MM.1S (cell line): ENCODE data around the gene SLC9A3.

Source experiments
- DNase-seq: peaks from one replicate; pipeline ENCODE4 v3.0.0-alpha.2; 2015
- H2AFZ ChIP-seq: fragments of 300-600 bp; sonication (generic); 2 replicates; pipeline ENCODE4 v1.6.0; 2016; ENCODE audit warnings: antibody characterized with exemption, low read length
- H3F3A ChIP-seq: fragments of 300-600 bp; sonication (generic); 2 replicates; pipeline ENCODE4 v1.6.1; 2016; ENCODE audit warnings: mild to moderate bottlenecking, antibody characterized with exemption, low read length, moderate library complexity, mixed read lengths; ENCODE audit not compliant: insufficient read depth
- H3K27ac ChIP-seq: fragments of 300-600 bp; sonication (generic); 2 replicates; pipeline ENCODE4 v1.5.1; 2016; ENCODE audit warnings: mild to moderate bottlenecking, low read length
- H3K27me3 ChIP-seq: fragments of 300-600 bp; sonication (generic); replicated peaks from 2 replicates; pipeline ENCODE4 v1.6.0; 2016; ENCODE audit warnings: low read length; ENCODE audit not compliant: insufficient read depth
- H3K36me3 ChIP-seq: fragments of 300-600 bp; sonication (generic); replicated peaks from 2 replicates; pipeline ENCODE4 v1.6.1; 2016; ENCODE audit warnings: mild to moderate bottlenecking, low read length, mixed read lengths; ENCODE audit not compliant: insufficient read depth
- H3K4me1 ChIP-seq: fragments of 300-600 bp; sonication (generic); 2 replicates; pipeline ENCODE4 v1.6.1; 2016; ENCODE audit warnings: low read length, mixed read lengths
- H3K4me2 ChIP-seq: fragments of 300-600 bp; sonication (generic); 2 replicates; pipeline ENCODE4 v1.6.0; 2016; ENCODE audit warnings: low read depth, low read length
- H3K4me3 ChIP-seq: fragments of 300-600 bp; sonication (generic); 2 replicates; pipeline ENCODE4 v1.5.1; 2016; ENCODE audit warnings: low read length, mixed read lengths
- H3K79me2 ChIP-seq: fragments of 300-600 bp; sonication (generic); 2 replicates; pipeline ENCODE4 v1.6.1; 2016; ENCODE audit warnings: mixed run types, low read length, mixed read lengths
- H3K9ac ChIP-seq: fragments of 300-600 bp; sonication (generic); 2 replicates; pipeline ENCODE4 v1.6.1; 2016; ENCODE audit warnings: low read length, mixed read lengths
- H3K9me2 ChIP-seq: fragments of 300-600 bp; sonication (generic); replicated peaks from 2 replicates; pipeline ENCODE4 v1.6.1; 2016; ENCODE audit warnings: mild to moderate bottlenecking, low read length, mixed read lengths; ENCODE audit not compliant: insufficient read depth
- H3K9me3 ChIP-seq: fragments of 300-600 bp; sonication (generic); replicated peaks from 2 replicates; pipeline ENCODE4 v1.6.1; 2016; ENCODE audit warnings: mild to moderate bottlenecking, low read length, mixed read lengths; ENCODE audit not compliant: insufficient read depth
- H4K20me1 ChIP-seq: fragments of 300-600 bp; sonication (generic); 2 replicates; pipeline ENCODE4 v1.6.1; 2016; ENCODE audit warnings: mild to moderate bottlenecking, low read length, moderate library complexity, mixed read lengths; ENCODE audit not compliant: insufficient read depth
- EZH2 ChIP-seq: fragments of 300-600 bp; sonication (generic); optimal IDR thresholded peaks from 2 replicates; pipeline ENCODE3; 2017; ENCODE audit warnings: low read depth, mild to moderate bottlenecking, antibody characterized with exemption, low read length, mixed read lengths
- EZH2phosphoT487 ChIP-seq: fragments of 300-600 bp; sonication (generic); IDR thresholded peaks from 2 replicates; pipeline ENCODE4 v1.6.1; 2018; ENCODE audit warnings: antibody characterized with exemption, low read length
- TF ChIP-seq, protein P1 (sequence below): fragments of 300-600 bp; sonication (generic); IDR thresholded peaks from 2 replicates; pipeline ENCODE4 v1.5.1; 2016; ENCODE audit warnings: antibody characterized with exemption, low read length, mixed read lengths

The SLC9A3 gene

DNA sequence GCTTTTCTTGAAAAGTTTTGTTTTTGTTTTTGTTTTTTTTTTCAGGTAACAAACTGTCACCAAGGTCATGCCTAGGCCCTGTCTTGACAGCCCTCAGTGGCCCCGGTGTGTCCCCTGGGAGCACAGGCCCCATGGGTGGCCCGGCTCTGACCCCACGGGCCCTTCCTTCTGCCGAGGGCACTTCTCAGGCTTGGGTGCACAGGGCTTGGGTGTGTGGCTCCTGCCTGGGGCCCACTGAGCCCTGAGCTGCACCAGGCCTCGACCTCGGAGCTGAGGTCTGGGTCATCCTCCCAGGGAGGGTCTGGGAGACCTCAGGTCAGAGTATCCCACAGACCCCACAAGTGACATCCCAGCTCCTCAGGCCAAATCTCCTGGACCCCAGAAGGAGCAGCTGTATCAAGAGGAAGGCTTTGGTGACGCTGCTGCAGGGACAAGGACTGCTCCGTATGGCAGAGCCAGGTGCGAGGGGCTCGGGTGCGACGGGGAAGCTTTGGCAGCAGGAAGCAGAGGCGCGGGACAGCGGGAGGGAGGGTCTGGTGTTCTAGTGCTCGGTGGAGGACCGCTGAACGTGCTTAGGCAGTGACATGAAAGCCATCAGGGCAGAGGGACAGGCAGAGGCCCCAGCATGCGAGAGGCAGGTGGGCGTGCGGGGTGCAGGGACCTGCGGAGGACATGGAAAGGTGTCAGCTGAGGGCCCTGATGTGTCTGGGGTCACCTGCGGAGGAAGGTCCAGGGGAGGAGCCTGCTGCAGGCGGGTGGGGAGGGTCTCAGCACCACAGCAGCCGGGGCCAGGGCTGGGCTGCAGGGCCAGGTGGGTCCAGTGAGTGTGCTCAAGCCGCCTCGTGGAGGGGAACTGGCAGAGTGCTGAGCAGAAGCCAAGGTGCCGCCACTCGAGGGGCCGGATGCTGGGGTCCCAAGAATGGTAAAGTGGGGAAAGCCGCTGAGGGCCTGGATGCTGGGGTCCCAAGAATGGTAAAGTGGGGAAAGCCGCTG lies 18.4 kb upstream of the SLC9A3 start:
- Histone ChIP-seq H3K4me1 (peaks cover 12% of the 10 kb centered on the region), H3K4me3 (no peak overlapping the region), H3K9ac (no peak overlapping the region), H3K9me2 (no peaks in the 10 kb centered on the region), H3K9me3 (no peaks in the 10 kb centered on the region), H3K79me2 (no peaks in the 10 kb centered on the region), H3F3A (no peaks in the 10 kb centered on the region), H2AFZ (no peak overlapping the region), H3K27ac (no peak overlapping the region), H4K20me1 (no peaks in the 10 kb centered on the region), H3K4me2 (no peak overlapping the region), H3K36me3 (no peaks in the 10 kb centered on the region), H3K27me3 (peaks cover 32% of the 10 kb centered on the region)
- no peak for DNase-seq
- TF ChIP-seq EZH2 (no peak), EZH2phosphoT487 (no peak)
- TF ChIP-seq, protein P1, sequence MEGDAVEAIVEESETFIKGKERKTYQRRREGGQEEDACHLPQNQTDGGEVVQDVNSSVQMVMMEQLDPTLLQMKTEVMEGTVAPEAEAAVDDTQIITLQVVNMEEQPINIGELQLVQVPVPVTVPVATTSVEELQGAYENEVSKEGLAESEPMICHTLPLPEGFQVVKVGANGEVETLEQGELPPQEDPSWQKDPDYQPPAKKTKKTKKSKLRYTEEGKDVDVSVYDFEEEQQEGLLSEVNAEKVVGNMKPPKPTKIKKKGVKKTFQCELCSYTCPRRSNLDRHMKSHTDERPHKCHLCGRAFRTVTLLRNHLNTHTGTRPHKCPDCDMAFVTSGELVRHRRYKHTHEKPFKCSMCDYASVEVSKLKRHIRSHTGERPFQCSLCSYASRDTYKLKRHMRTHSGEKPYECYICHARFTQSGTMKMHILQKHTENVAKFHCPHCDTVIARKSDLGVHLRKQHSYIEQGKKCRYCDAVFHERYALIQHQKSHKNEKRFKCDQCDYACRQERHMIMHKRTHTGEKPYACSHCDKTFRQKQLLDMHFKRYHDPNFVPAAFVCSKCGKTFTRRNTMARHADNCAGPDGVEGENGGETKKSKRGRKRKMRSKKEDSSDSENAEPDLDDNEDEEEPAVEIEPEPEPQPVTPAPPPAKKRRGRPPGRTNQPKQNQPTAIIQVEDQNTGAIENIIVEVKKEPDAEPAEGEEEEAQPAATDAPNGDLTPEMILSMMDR, result no peak

DNA sequence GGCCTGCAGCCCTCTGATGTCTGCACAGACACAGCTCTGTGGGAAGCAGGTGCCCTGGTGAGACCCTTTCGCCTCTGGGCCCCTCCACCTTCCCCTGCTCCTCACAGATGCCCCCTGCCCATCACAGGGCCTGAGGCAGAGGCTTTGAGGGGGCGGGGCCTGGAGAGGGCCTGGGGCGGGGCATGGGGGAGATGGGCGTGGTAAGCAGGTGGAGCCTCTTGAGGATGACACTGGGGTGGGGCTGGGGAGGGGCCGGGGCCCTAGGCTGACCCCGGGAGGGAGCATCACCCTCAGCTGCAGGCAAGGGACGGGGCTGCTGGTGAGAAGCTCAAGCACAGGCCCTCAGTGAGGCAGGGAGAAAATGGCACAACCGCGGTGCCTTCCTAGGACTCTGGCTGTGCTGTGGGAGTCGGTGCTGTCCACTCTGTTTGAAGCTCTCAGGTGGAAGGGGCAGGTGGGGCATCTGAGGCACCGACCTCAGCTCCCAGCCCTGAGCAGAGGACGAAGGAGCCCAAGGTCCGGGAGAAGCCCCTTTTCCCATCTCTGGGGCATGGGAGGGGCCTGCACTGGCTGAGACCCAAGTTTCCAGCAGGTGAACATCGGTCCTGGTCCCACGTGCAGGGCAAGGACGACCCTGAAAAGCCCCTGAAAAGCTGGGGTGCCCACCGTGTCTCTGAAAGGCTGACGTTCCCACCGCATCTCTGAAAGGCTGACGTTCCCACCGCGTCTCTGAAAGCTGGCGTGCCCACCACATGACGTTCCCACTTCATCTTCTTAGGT lies 17.5 kb upstream of the SLC9A3 start:
- Histone ChIP-seq H3K4me3 (no peak overlapping the region), H3K79me2 (no peaks in the 10 kb centered on the region), H3K9me2 (no peaks in the 10 kb centered on the region), H3K9me3 (no peaks in the 10 kb centered on the region), H3K27ac (no peak overlapping the region), H2AFZ (no peak overlapping the region), H3F3A (no peaks in the 10 kb centered on the region), H4K20me1 (no peaks in the 10 kb centered on the region), H3K36me3 (no peaks in the 10 kb centered on the region), H3K9ac (no peak overlapping the region), H3K27me3 (peaks cover 32% of the 10 kb centered on the region), H3K4me1 (peaks cover 12% of the 10 kb centered on the region), H3K4me2 (no peak overlapping the region)
- DNase-seq, result no peak
- TF ChIP-seq EZH2phosphoT487 (no peak), EZH2 (no peak)
- TF ChIP-seq, protein P1, result no peak

DNA sequence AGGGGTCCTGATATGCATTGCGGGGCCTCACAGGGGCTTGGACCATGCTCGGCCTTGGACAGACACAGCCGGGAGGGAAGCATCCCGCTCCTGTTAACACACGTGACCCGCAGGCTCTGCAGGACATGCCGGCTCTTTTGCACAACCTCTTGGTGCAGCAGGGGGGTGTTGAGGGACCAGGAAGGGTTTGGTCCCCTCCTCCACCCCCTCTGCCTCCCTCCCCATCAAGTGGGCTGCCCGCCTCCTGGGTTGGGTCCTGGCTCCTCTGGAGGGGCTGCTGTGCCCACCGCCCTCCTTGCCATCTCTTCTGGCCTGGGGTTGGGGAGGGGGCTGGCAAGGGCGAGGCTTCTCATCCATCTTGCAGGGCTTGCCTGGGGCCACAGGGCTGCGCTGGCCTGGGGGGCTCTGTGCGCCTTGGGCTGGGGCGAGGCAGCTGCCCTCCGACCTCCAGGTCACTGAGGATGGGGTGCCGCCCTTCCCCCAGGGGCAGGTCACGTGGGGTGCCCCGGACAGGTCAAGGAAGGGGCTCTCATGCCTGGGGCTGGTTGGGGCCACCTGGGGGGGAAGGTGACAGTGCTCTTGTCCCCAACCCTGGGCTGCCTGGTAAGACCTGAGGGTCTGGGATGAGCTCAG lies 16.8 kb upstream of the SLC9A3 start:
- no peak overlapping the region for H3K27ac ChIP-seq

More for the DNA sequence above, 16.8 kb upstream of the SLC9A3 start:
- TF ChIP-seq, protein P1, result no peak
- TF ChIP-seq EZH2phosphoT487, result no peak
- TF ChIP-seq EZH2, result no peak
- no peak overlapping the region for H3K4me3 ChIP-seq
- H3K36me3 ChIP-seq, result no peaks in the 10 kb centered on the region
- H3K4me1 ChIP-seq, result peaks cover 12% of the 10 kb centered on the region
- H3K9me3 ChIP-seq, result no peaks in the 10 kb centered on the region
- no peak overlapping the region for H2AFZ ChIP-seq
- peaks cover 37% of the 10 kb centered on the region for H3K27me3 ChIP-seq
- no peaks in the 10 kb centered on the region for H3K79me2 ChIP-seq
- DNase-seq, result no peak
- no peak overlapping the region for H3K9ac ChIP-seq
- H4K20me1 ChIP-seq, result no peaks in the 10 kb centered on the region
- no peaks in the 10 kb centered on the region for H3K9me2 ChIP-seq
- H3K4me2 ChIP-seq, result no peak overlapping the region
- H3F3A ChIP-seq, result no peaks in the 10 kb centered on the region
